GM19043 (cell line): ENCODE data around the gene SH3RF1.

Source experiments
- ATAC-seq: cut with Tn5 transposase; IDR thresholded peaks from one replicate; pipeline ENCODE4 v1.9.1; 2021; ENCODE audit warnings: low read depth; ENCODE audit not compliant: unreplicated experiment

Gene SH3RF1

DNA sequence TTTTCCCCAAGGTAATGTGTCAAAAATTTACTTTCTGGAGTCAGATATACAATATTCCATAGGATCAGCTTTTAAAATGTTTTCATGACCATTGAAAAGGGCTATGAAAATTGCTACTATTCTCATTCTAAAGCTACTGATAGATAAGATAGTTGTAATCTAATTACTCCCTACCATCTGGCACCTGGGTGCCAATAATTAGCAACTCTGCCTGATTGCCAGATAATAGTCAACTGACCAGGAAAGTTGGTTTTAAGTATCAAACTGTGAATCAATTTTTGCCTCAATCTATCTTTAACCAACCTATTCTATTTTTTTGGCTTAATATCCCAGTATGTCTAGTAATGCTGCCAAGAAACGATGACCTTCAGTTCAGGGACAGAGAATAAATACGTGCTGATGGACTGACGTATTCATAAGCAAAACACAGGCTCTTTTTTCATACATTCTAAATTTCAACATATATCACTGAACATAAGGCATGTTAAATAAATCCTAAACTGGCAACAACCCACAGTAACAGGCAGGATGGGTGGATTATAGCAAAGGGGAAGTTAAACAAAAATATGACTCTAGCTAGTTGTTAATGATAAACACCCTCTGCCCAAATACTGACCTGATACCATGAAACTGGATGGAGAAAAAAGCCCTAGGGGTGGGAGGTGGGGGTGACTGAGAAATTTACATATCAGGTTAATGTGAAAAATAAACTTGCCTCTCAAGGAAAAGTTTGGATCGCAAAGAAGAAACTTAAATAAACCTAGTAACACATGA, 18.2 kb downstream of the SH3RF1 start:
- peak; percentile 60 for ATAC-seq

DNA sequence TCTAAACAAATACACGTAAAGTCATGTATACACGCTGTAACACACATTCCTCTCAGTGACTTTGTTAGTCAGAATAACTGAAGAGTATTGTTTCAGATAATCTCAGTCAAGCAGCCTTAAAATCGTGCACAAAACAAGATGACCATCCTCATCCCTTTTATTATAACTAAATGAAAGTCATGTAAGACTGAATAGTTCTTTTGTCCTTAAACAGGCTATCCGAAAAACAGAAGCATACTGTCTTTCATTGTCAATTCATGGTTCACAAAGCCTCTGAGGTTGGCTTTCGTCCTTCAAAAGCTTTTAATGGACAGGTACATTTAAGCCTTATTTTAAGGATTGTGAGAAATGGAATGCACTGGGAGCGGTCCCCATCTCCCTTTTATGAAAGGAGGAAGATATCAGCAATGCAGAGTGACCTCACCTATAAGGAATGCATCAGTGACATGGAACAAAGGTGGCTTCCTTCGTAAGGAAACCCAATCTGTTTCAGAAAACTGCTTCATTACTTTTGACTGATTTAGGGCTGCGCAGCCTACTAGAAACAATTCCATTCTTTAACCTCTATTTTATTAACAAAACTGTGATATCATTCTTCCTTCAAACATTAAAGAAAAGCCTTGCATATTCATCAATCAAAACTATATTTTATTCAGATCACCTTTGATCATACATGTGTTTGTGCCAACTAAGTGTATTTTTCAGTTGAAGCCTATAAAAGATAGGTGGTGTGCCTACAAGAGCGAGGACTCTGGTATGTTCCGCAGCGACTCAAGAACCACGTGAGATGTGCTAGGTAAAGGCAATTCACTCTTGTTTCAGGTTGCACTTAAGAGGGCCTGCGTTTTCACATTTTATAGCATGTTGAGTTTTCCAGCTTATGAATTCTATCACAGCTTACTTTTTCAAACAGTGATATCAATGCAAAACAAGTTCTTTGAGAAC, 19.2 kb downstream of the SH3RF1 start:
- ATAC-seq, result no peak

DNA sequence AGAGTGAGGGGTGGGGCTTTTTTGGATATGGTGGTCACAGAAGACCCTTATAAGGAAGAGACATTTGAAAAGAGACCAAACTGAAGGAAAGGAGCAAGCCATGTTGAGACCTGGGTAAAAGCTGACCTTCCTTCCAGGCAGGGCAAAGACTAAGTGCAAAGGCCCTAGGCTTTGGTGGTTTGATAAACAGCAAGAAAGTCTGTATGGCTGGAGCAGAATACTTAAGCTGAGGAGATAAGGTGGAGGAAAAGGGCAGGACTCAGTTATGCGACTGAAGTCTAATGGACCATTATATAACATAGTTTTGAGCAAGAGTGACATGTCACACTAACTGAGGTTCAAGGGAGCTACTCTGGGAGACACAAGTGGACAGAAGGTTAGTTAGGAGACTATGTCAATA, 20.0 kb downstream of the SH3RF1 start:
- ATAC-seq, result no peak

GRCh38 chr4:169249999-169250398, 20.8 kb downstream of the SH3RF1 start:
- ATAC-seq, result no peak

- ATAC-seq, result peak; percentile 74
These were observed 21.4 kb downstream of the SH3RF1 start for GRCh38 chr4:169249214-169249973.

GRCh38 chr4:169248645-169249044, 22.1 kb downstream of the SH3RF1 start:
- no peak for ATAC-seq

DNA sequence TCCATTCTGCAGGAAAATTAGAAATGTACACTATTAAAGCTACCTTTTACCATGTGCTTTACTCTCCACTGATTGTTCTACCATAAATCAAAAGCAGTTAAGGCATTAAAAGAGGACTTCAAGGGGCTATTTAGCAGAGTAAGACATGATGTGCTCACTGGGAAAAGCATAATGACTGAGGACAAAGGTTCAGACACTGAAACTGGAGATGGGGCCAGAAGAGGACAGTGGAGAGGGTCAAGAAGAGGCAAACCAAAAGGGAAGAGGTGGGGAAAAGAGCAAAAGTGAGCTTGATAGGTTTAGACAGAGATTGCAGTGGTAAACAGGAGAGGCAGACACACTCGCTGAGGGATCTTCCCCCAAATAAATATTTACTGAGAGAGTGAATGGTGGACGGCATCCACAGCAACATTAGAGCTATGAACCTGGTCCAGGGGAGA, 23.8 kb downstream of the SH3RF1 start:
- ATAC-seq, result no peak

- no peak for ATAC-seq
These were observed 24.5 kb downstream of the SH3RF1 start for GRCh38 chr4:169246279-169246678.

DNA sequence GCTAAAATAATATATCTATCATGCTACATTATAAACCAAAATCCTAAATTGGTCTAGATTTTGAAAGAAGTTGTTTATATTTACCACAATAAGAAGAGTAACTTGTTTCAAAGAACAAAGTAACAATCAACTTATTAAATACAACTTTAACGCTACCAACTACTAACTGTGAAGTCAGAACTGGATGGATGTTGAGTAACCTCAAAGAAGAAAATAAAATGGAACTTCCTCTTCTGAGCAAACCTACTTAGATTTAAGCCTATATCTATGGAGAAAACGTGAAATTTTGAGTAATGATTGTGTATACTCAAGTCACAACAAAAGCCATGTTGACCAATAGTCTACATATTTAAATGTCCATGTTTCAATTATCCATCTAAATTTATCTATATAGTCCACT, 25.7 kb downstream of the SH3RF1 start:
- no peak for ATAC-seq

DNA sequence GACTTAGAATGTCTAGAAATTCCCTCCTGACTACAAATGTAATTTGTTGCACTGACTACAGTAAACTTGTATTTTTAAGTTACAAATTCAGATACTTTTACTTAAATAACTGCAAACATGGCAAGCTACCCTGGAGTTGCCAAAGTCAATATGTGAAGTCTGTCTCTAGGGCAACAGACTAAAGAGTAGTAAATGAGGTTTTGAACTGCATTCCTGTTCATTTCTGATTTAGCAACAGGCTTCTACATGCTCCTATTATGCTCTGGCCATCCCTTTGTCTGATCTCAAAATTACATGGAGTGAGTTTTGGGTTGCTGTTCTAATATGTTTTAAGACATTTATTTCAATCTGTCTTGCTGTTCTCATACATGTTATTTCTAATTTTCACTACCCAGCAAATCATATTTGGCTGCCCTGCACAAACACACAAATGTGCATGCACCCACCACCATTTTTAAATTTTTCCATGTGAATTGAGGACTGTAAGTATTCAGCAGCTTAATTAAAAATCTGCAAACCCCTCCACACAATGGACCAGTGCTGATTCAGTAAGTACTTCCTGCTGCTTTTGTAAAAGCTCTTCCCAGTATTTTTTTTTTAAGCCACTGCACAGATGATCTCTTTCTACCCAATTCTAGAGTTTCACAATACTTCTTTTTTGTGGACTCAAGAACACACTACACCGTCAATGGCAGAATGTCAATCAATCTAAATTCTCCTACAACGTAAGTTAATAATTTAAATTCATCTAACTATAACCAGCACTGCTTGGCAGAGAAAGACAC, 26.7 kb downstream of the SH3RF1 start:
- ATAC-seq, result no peak

- no peak for ATAC-seq
These were observed 29.3 kb downstream of the SH3RF1 start for GRCh38 chr4:169241464-169241863.

DNA sequence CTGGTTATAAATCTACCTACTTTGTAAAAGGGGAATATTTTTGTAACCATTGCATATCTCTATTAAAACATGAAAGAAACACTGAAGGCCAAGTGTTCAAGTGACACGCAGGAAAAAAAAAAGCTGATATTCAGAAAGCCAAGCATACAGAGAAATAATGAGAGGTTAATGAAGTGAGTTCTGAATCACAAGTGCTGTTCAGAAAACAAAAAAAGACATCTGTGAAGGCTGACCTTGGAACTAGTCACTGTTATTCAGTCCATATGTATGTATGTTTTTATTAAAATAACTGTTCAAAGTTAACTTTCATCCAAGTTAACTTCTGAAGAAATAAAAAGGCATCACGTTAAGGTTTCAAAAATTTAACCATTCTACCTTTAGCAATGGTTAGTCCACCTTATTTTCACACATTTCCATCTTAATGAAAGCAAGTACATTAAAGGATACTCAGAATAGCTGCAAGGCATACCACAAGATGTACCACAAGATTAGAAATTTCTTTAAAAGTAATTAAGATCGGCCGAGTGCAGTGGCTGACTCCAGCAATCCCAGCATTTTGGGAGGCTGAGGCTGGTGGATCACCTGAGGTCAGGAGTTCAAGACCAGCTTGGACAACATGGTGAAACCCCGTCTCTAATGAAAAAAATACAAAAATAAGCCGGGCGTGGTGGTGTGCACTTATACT, 31.4 kb downstream of the SH3RF1 start:
- no peak for ATAC-seq

- ATAC-seq, result no peak
These were observed 32.3 kb downstream of the SH3RF1 start for GRCh38 chr4:169238445-169238844.

DNA sequence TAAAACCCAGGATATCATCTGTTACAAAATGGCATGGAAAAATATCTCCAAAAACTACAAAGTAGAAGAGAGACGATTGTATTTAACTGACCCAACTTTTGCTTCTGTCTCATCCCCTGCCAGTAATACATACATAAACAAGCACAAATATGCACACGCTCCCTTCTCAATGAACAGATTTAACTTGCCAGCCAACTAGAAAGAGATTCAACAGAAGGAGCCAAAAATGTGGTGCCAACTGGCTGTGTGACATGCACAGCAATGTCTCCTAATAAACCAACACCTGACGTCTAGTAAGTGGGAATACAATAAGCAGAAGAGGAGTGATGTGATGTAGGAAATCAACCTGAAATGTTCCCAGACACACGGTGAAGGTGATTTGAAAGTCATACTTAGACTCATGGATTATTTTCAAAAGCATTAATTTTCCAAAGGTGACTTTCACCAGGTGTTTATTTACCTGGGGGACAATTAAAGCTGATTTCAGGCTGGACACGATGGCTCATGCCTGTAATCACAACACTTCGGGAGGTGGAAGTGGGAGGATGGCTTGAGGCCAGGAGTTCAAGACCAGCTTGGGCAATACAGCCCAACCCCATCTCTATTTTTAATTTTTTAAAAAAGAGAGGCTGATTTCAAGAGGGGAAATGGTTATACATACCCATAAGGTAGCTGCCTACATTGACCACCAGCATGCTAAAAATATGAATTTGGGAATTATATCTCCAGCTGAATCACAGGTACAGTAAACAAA, 33.7 kb downstream of the SH3RF1 start:
- ATAC-seq, result no peak

DNA sequence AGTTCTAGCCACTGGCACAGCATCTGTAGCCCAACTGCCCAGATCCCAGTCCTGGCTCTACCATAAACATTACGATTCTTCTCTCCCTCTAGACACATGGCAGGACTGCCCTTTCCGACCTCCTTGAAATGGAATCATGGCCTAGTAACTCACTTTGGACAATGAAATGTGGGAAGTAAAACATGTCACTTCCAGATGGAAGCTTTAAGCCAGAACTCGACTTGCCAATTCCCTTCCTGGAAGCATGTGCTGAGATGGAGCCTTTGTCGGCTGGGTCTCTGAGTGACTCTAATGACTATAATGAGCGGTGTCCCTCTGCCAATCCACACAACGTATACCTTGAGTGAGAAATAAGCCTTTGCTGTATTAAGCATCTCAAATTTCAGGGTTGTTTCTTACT, 34.7 kb downstream of the SH3RF1 start:
- ATAC-seq, result no peak

GRCh38 chr4:169234137-169234855, 36.5 kb downstream of the SH3RF1 start:
- no peak for ATAC-seq

DNA sequence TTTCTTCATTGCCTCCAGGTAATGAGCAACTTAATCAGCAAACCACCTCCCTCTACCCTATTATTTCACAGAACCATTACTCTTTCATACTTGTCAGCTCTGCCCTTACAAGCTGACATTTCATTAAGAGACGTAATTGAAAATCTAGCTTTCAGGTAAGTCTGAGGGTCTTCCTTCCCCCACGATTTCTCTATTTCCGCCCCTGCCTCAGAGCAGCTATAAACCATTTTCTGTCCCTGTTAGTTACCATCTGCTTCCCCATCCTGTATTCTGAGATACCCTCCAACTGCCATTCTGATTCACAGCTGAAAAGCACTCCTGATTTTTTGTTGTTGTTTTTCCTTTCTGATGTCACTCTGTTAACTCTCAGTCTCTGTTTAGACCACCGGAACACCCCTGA, 37.1 kb downstream of the SH3RF1 start:
- no peak for ATAC-seq

GRCh38 chr4:169231647-169232262, 39.0 kb downstream of the SH3RF1 start:
- no peak for ATAC-seq
